HCEC 1CT (cell line): ENCODE measurements around the gene ABCC6.
"Not testable (repeated sequence)": the region's sequence is repeated elsewhere in the genome, so short reads cannot be mapped to it uniquely, and the experiment has no call there.

ENCODE experiments used
- DNase-seq: peaks from one replicate; pipeline ENCODE4 v3.0.0-alpha.2; 2017

ABCC6 gene

GRCh38 chr16:16222850-16223661, at the start of gene ABCC6:
Gene ABCC6, minus strand, starts transcription at chr16:16223494. Its CDS starts 60 bp downstream, at chr16:16223434.
- DNase-seq, result not testable (repeated sequence)

- not testable (repeated sequence) for DNase-seq
These were observed 49.4 kb upstream of the ABCC6 start for GRCh38 chr16:16272573-16273221.

GRCh38 chr16:16271658-16272057, 48.4 kb upstream of the ABCC6 start:
- not testable (repeated sequence) for DNase-seq

- not testable (repeated sequence) for DNase-seq
These were observed 45.0 kb upstream of the ABCC6 start for GRCh38 chr16:16268185-16268808.

- DNase-seq, result not testable (repeated sequence)
These were observed 44.4 kb upstream of the ABCC6 start for GRCh38 chr16:16267708-16268107.

- not testable (repeated sequence) for DNase-seq
These were observed 41.8 kb upstream of the ABCC6 start for GRCh38 chr16:16265044-16265443.

GRCh38 chr16:16263947-16264346, 40.7 kb upstream of the ABCC6 start:
- not testable (repeated sequence) for DNase-seq

- not testable (repeated sequence) for DNase-seq
These were observed 39.8 kb upstream of the ABCC6 start for GRCh38 chr16:16262954-16263555.

GRCh38 chr16:16259971-16260370, 36.7 kb upstream of the ABCC6 start:
- DNase-seq, result not testable (repeated sequence)

GRCh38 chr16:16258822-16259221, 35.5 kb upstream of the ABCC6 start:
- not testable (repeated sequence) for DNase-seq

GRCh38 chr16:16257301-16257923, 34.1 kb upstream of the ABCC6 start:
- not testable (repeated sequence) for DNase-seq

- DNase-seq, result not testable (repeated sequence)
These were observed 29.1 kb upstream of the ABCC6 start for GRCh38 chr16:16252377-16252776.

GRCh38 chr16:16249621-16250330, 26.5 kb upstream of the ABCC6 start:
- DNase-seq, result not testable (repeated sequence)

GRCh38 chr16:16247439-16247838, 24.1 kb upstream of the ABCC6 start:
- not testable (repeated sequence) for DNase-seq

- not testable (repeated sequence) for DNase-seq
These were observed 23.4 kb upstream of the ABCC6 start for GRCh38 chr16:16246578-16247262.

GRCh38 chr16:16243886-16244285, 20.6 kb upstream of the ABCC6 start:
- DNase-seq, result not testable (repeated sequence)

GRCh38 chr16:16240667-16241066, 17.4 kb upstream of the ABCC6 start:
- not testable (repeated sequence) for DNase-seq

- DNase-seq, result not testable (repeated sequence)
These were observed 14.4 kb upstream of the ABCC6 start for GRCh38 chr16:16237738-16238137.

- DNase-seq, result not testable (repeated sequence)
These were observed 13.8 kb upstream of the ABCC6 start for GRCh38 chr16:16237071-16237470.

GRCh38 chr16:16232692-16233061, 9.4 kb upstream of the ABCC6 start:
- DNase-seq, result not testable (repeated sequence)

- DNase-seq, result not testable (repeated sequence)
These were observed 458 bp upstream of the ABCC6 start for GRCh38 chr16:16223662-16224241.
